ENCODE measurements around the gene MLEC. TPM values are rescaled to one million over a fixed set of nuclear protein-coding genes. Genes with fewer than 3 reads are reported as not detected.

MLEC gene
- total and polyA plus RNA-seq, 9 of the 15 experiments (the other 6 are each of a cell fraction or from before 2014, with no cell fraction given): 18.5 to 108 (median 57.8) TPM

DNA sequence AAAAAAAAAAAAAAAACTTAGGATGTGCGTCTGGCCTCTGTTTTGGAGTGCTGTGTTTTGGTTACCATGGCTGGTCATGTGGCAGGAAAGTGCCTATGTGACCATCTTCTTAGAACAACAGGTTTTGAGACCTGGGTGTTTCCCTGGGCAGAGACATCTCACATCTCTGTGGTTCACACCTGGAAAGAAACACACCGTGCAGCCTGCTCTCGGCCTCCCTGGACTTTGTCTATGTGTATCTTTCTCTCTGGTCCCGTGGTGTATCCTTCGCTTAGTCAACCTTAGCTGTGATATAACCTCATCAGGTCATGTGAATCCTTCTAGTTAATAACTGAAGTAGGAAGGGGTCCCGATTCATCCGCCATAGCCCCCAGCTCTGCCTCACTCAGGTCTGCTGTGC lies 61.3 kb downstream of the MLEC start:
- Histone ChIP-seq H3K27me3 (ENCODE audit: control insufficient read depth in 2 of 2, insufficient read depth in 2 of 2, low read length in 2 of 2) (no peaks in the 10 kb centered on the region), H2AFZ (ENCODE audit: low read depth, low read length) (no peak overlapping the region), H3K36me3 (ENCODE audit: control insufficient read depth, insufficient read depth, low read length) (no peaks in the 10 kb centered on the region), H3K9me3 (replicated peaks; ENCODE audit: control insufficient read depth, insufficient read depth, low read depth, low read length) (no peaks in the 10 kb centered on the region), H4K20me1 (replicated peaks; ENCODE audit: control insufficient read depth, insufficient read depth, low read length) (no peaks in the 10 kb centered on the region), H3K4me2 (ENCODE audit: insufficient read depth, low read length) (no peak overlapping the region), H3K79me2 (ENCODE audit: control insufficient read depth, insufficient read depth, low read length) (no peaks in the 10 kb centered on the region), H3K4me1 (replicated peaks in 1 of 2; ENCODE audit: control insufficient read depth in 2 of 2, insufficient read depth in 2 of 2, low read length in 2 of 2) (peaks cover 3 to 5% of the 10 kb centered on the region in 2 experiments; a peak in 2 of 5 replicates), H3K4me3 (no peak overlapping the region), H3K27ac (ENCODE audit: extremely low read depth, low read depth, low read length) (no peak overlapping the region), H3K9ac (ENCODE audit: insufficient read depth in 1 of 2, low read depth in 2 of 2, low read length in 2 of 2) (no peak overlapping the region), H3K9me1 (ENCODE audit: control insufficient read depth, insufficient read depth, low read length) (no peaks in the 10 kb centered on the region)
- intact Hi-C loops (cut with micrococcal nuclease): no loop called here
- no TSS peak for BruUV-seq (replicated peaks)
- no peak for ATAC-seq
- TF ChIP-seq NCOA2 (IDR thresholded peaks at IDR 0.05; ENCODE audit: partially characterized antibody in 2 of 2): no peak
- ChIA-PET CTCF (ENCODE audit: low intra/inter-chr PET ratio) (no interaction called here), POLR2A (interaction anchor here (1.5 kb wide), 1 partner anchor 9 kb away, joined by 4 read pairs; no protein-coding TSS in a partner anchor)
- no peak for FAIRE-seq
- WGBS (ENCODE audit: insufficient coverage, low coverage, missing lambda C conversion rate): 53% methylated on average over 6 of the region's 7 CpGs
- no peak for DNase-seq (ENCODE audit: extremely low read depth in 1 of 4, low spot score in 3 of 4)
- in situ Hi-C loops (cut with MboI): no loop called here

DNA sequence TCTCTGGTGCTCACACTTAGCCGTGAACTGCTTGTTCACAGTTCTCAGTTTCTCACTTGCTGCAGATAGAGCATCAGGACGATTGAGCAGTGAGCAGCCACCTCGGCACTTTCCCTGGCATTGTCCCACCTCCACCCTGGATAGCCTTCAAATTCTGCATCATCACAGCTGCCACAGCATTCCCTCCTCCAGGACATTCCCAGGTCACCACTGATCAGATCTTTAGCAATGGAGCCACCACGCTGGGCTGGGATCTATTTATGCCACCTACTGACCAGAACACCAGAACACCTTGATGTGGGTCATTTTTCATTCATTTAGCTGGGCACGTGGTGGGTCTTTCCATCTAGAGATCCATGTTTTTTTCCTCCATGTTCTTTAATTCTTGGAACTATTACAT lies 62.3 kb downstream of the MLEC start:
- no TSS peak for BruUV-seq (replicated peaks)
- Histone ChIP-seq H3K79me2 (ENCODE audit: control insufficient read depth, insufficient read depth, low read length) (no peaks in the 10 kb centered on the region), H3K9me1 (ENCODE audit: control insufficient read depth, insufficient read depth, low read length) (no peaks in the 10 kb centered on the region), H3K27ac (ENCODE audit: extremely low read depth, low read depth, low read length) (no peak overlapping the region), H3K9me3 (replicated peaks; ENCODE audit: control insufficient read depth, insufficient read depth, low read depth, low read length) (no peaks in the 10 kb centered on the region), H4K20me1 (replicated peaks; ENCODE audit: control insufficient read depth, insufficient read depth, low read length) (no peaks in the 10 kb centered on the region), H3K9ac (ENCODE audit: insufficient read depth in 1 of 2, low read depth in 2 of 2, low read length in 2 of 2) (no peak overlapping the region), H2AFZ (ENCODE audit: low read depth, low read length) (no peak overlapping the region), H3K4me1 (replicated peaks in 1 of 2; ENCODE audit: control insufficient read depth in 2 of 2, insufficient read depth in 2 of 2, low read length in 2 of 2) (peaks cover 3 to 5% of the 10 kb centered on the region in 2 experiments; a peak in 2 of 5 replicates), H3K4me2 (ENCODE audit: insufficient read depth, low read length) (no peak overlapping the region), H3K4me3 (no peak overlapping the region), H3K36me3 (ENCODE audit: control insufficient read depth, insufficient read depth, low read length) (no peaks in the 10 kb centered on the region), H3K27me3 (ENCODE audit: control insufficient read depth in 2 of 2, insufficient read depth in 2 of 2, low read length in 2 of 2) (no peaks in the 10 kb centered on the region)
- intact Hi-C loops (cut with micrococcal nuclease): no loop called here
- ChIA-PET CTCF (ENCODE audit: low intra/inter-chr PET ratio) (interaction anchor here (0.7 kb wide), 1 partner anchor 820 kb away, joined by 4 read pairs; no protein-coding TSS in a partner anchor), POLR2A (no interaction called here)
- DNase-seq (ENCODE audit: extremely low read depth in 1 of 4, low spot score in 3 of 4): no peak
- WGBS (ENCODE audit: insufficient coverage, low coverage, missing lambda C conversion rate): 38% methylated on average over 5 of the region's 5 CpGs
- no peak for ATAC-seq
- no peak for FAIRE-seq
- in situ Hi-C loops (cut with MboI): no loop called here
- TF ChIP-seq, protein P1, sequence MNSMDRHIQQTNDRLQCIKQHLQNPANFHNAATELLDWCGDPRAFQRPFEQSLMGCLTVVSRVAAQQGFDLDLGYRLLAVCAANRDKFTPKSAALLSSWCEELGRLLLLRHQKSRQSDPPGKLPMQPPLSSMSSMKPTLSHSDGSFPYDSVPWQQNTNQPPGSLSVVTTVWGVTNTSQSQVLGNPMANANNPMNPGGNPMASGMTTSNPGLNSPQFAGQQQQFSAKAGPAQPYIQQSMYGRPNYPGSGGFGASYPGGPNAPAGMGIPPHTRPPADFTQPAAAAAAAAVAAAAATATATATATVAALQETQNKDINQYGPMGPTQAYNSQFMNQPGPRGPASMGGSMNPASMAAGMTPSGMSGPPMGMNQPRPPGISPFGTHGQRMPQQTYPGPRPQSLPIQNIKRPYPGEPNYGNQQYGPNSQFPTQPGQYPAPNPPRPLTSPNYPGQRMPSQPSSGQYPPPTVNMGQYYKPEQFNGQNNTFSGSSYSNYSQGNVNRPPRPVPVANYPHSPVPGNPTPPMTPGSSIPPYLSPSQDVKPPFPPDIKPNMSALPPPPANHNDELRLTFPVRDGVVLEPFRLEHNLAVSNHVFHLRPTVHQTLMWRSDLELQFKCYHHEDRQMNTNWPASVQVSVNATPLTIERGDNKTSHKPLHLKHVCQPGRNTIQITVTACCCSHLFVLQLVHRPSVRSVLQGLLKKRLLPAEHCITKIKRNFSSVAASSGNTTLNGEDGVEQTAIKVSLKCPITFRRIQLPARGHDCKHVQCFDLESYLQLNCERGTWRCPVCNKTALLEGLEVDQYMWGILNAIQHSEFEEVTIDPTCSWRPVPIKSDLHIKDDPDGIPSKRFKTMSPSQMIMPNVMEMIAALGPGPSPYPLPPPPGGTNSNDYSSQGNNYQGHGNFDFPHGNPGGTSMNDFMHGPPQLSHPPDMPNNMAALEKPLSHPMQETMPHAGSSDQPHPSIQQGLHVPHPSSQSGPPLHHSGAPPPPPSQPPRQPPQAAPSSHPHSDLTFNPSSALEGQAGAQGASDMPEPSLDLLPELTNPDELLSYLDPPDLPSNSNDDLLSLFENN (IDR thresholded peaks at IDR 0.05; ENCODE audit: low read depth in 2 of 2, low read length in 2 of 2): no peak
- TF ChIP-seq MCM7 (IDR thresholded peaks at IDR 0.05): no peak
- no peak for TF ChIP-seq HEY1 (CRISPR knock-in tag; IDR thresholded peaks at IDR 0.05; ENCODE audit: borderline replicate concordance)
- TF ChIP-seq, protein P2, sequence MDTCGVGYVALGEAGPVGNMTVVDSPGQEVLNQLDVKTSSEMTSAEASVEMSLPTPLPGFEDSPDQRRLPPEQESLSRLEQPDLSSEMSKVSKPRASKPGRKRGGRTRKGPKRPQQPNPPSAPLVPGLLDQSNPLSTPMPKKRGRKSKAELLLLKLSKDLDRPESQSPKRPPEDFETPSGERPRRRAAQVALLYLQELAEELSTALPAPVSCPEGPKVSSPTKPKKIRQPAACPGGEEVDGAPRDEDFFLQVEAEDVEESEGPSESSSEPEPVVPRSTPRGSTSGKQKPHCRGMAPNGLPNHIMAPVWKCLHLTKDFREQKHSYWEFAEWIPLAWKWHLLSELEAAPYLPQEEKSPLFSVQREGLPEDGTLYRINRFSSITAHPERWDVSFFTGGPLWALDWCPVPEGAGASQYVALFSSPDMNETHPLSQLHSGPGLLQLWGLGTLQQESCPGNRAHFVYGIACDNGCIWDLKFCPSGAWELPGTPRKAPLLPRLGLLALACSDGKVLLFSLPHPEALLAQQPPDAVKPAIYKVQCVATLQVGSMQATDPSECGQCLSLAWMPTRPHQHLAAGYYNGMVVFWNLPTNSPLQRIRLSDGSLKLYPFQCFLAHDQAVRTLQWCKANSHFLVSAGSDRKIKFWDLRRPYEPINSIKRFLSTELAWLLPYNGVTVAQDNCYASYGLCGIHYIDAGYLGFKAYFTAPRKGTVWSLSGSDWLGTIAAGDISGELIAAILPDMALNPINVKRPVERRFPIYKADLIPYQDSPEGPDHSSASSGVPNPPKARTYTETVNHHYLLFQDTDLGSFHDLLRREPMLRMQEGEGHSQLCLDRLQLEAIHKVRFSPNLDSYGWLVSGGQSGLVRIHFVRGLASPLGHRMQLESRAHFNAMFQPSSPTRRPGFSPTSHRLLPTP (IDR thresholded peaks at IDR 0.05; ENCODE audit: borderline replicate concordance, extremely low read depth, insufficient read length): no peak
- TF ChIP-seq ARNT (IDR thresholded peaks at IDR 0.05): no peak
- TF ChIP-seq SRSF1 (IDR thresholded peaks at IDR 0.05; ENCODE audit: low read depth, low read length): no peak
- TF ChIP-seq ZFP36 (IDR thresholded peaks at IDR 0.05; ENCODE audit: low read depth, low read length, partially characterized antibody): no peak
- no peak for TF ChIP-seq SAP30 (IDR thresholded peaks at IDR 0.05; ENCODE audit: borderline replicate concordance, insufficient read depth, low read depth, low read length, poor library complexity, severe bottlenecking)
